HepG2 (cell line): ENCODE data around the gene FGF1. TPM values are rescaled to one million over a fixed set of nuclear protein-coding genes. Genes with fewer than 3 reads are reported as not detected.
A peak's percentile ranks its signal among the peaks of the same experiment; 100 is the strongest.

ENCODE experiments used
- ATAC-seq: fragments of 200-7000 bp; cut with Tn5 transposase; 3 replicates; pipeline ENCODE4 v1.9.1; 2020; ENCODE audit warnings: mild to moderate bottlenecking, moderate library complexity
- BruUV-seq: library from RNA; stranded (reverse); fragments of 400-500 nt; replicated peaks from 2 replicates; lab custom pipeline; 2021; lab: Mats Ljungman, UMichigan
- CTCF ChIA-PET: fragments of 300-600 bp; formaldehyde crosslinking; extraction: SDS; loops from one replicate; lab custom pipeline; 2021; ENCODE audit warnings: low total read pairs, inconsistent platforms, low intra/inter-chr PET ratio; lab: Yijun Ruan, JAX
- POLR2A ChIA-PET: fragments of 350-600 bp; sonication (Branson Sonifier 250); formaldehyde crosslinking; loops from one replicate; lab custom pipeline; 2020; ENCODE audit warnings: antibody characterized with exemption, inconsistent platforms; lab: Yijun Ruan, JAX
- DNase-seq: peaks from one replicate; pipeline ENCODE4 v3.0.0-alpha.2; 2015; ENCODE audit warnings: low spot score
- FAIRE-seq: peaks from 3 replicates; lab custom pipeline; 2011; peaks lifted over from hg19 to GRCh38; lab: Jason Lieb, UNC
- H2AFZ ChIP-seq: one replicate; pipeline ENCODE4 v1.6.1; 2011; ENCODE audit warnings: low read length, inconsistent platforms
- H3K27ac ChIP-seq: fragments of 300-600 bp; 3 replicates; pipeline ENCODE4 v1.8.0; 2011; ENCODE audit warnings: mixed run types, mild to moderate bottlenecking, mixed read lengths, low read length, inconsistent platforms; ENCODE audit not compliant: insufficient read depth; ENCODE audit errors: extremely low read length
- H3K27me3 ChIP-seq, 2 experiments: fragments of 200-600 bp in 1 of 2; 2 replicates in 1 of 2; 3 replicates in 1 of 2; pipeline versions ENCODE4 v1.6.0 to v1.8.0; 2011; ENCODE audit warnings: low read length in 2 of 2, mild to moderate bottlenecking in 2 of 2, moderate library complexity in 2 of 2, inconsistent platforms in 1 of 2; ENCODE audit not compliant: insufficient read depth in 2 of 2, control insufficient read depth in 1 of 2
- H3K36me3 ChIP-seq, 2 experiments: fragments of 200-600 bp in 1 of 2; replicated peaks in 1 of 2; 2 replicates in 1 of 2; 3 replicates in 1 of 2; pipeline versions ENCODE4 v1.5.1 to v1.8.0; 2011; ENCODE audit warnings: low read length in 2 of 2, inconsistent platforms in 1 of 2; ENCODE audit not compliant: insufficient read depth in 2 of 2, control insufficient read depth in 1 of 2
- H3K4me1 ChIP-seq: 2 replicates; pipeline ENCODE4 v1.5.1; 2012; ENCODE audit warnings: low read length, inconsistent platforms; ENCODE audit not compliant: insufficient read depth
- H3K4me2 ChIP-seq: 2 replicates; pipeline ENCODE4 v1.6.0; 2011; ENCODE audit warnings: low read depth, low read length, inconsistent platforms
- H3K4me3 ChIP-seq, 3 experiments: fragments of 200-600 bp in 1 of 3; sonication (generic), shearing (Covaris generic) in 1 of 3; replicated peaks in 1 of 3; 2 replicates each; pipeline ENCODE4 v1.5.1; 2011 to 2016; ENCODE audit warnings: low read length in 3 of 3, inconsistent platforms in 2 of 3, low read depth in 2 of 3, mild to moderate bottlenecking in 2 of 3, control low read depth in 1 of 3, mixed read lengths in 1 of 3; ENCODE audit not compliant: insufficient read depth in 1 of 3
- H3K79me2 ChIP-seq: one replicate; pipeline ENCODE4 v1.6.1; 2011; ENCODE audit warnings: low read length, inconsistent platforms; ENCODE audit not compliant: insufficient read depth
- H3K9ac ChIP-seq: 2 replicates; pipeline ENCODE4 v1.6.0; 2011; ENCODE audit warnings: mild to moderate bottlenecking, low read depth, low read length, inconsistent platforms; ENCODE audit not compliant: insufficient read depth
- H3K9me3 ChIP-seq: 2 replicates; pipeline ENCODE4 v1.5.1; 2012; ENCODE audit warnings: mild to moderate bottlenecking, low read length
- H4K20me1 ChIP-seq: 2 replicates; pipeline ENCODE4 v1.6.0; 2011; ENCODE audit warnings: inconsistent platforms, mild to moderate bottlenecking, low read length, moderate library complexity; ENCODE audit not compliant: insufficient read depth
- EED ChIP-seq: sonication (generic); formaldehyde crosslinking; IDR thresholded peaks from 2 replicates; pipeline ENCODE4 v1.5.0; 2020; ENCODE audit warnings: mild to moderate bottlenecking, missing genetic modification reagents
- KLF6 ChIP-seq: IDR thresholded peaks from 2 replicates; pipeline ENCODE4 v1.8.0; 2016; ENCODE audit warnings: missing biosample characterization, missing genetic modification reagents
- SIX1 ChIP-seq: sonication (generic); formaldehyde crosslinking; IDR thresholded peaks from 2 replicates; pipeline ENCODE4 v1.4.0; 2020; ENCODE audit warnings: missing genetic modification reagents, borderline replicate concordance
- SYNCRIP ChIP-seq: fragments of 200-400 bp; formaldehyde crosslinking; IDR thresholded peaks from 2 replicates; pipeline ENCODE4 v1.6.1; 2018; ENCODE audit warnings: mild to moderate bottlenecking, low read depth, low read length; ENCODE audit not compliant: insufficient read depth
- TBX2 ChIP-seq: sonication (generic); formaldehyde crosslinking; IDR thresholded peaks from 2 replicates; pipeline ENCODE4 v1.5.0; 2020; ENCODE audit warnings: missing genetic modification reagents, mild to moderate bottlenecking, borderline replicate concordance
- TRIM24 ChIP-seq: sonication (generic); formaldehyde crosslinking; IDR thresholded peaks from 2 replicates; pipeline ENCODE4 v1.8.0; 2022; ENCODE audit warnings: mild to moderate bottlenecking, missing genetic modification reagents
- ZFP62 ChIP-seq: sonication (generic); formaldehyde crosslinking; IDR thresholded peaks from 2 replicates; pipeline ENCODE4 v1.4.0; 2020; ENCODE audit warnings: missing genetic modification reagents
- ZGPAT ChIP-seq: IDR thresholded peaks from 2 replicates; pipeline ENCODE4 v1.6.1; 2016; ENCODE audit warnings: mild to moderate bottlenecking
- ZNF766 ChIP-seq: sonication (generic); formaldehyde crosslinking; IDR thresholded peaks from 2 replicates; pipeline ENCODE4 v1.5.0; 2020; ENCODE audit warnings: missing genetic modification reagents, borderline replicate concordance
- WGBS: methylation state at CpG from one replicate; pipeline ENCODE4 v1.1.6; 2017; ENCODE audit warnings: low lambda C conversion rate; 5-methylcytosine and 5-hydroxymethylcytosine counted together
- in situ Hi-C: cut with HindIII; loops from 2 replicates; pipeline ENCODE4 v1.10.0; 2017; ENCODE audit warnings: low pct_unique_long_range_greater_than_20kb; ENCODE audit not compliant: extremely low pct_ligation_motif_present
- intact Hi-C: fragments of 100-400 bp; cut with micrococcal nuclease; formaldehyde crosslinking; loops from one replicate; pipeline ENCODE4 v1.10.0; 2022; ENCODE audit not compliant: unreplicated experiment
- polyA plus RNA-seq, 8 experiments: library from polyadenylated mRNA; depleted of rRNA in 3 of 8; stranded (reverse) in 7 of 8; unstranded in 1 of 8; fragments of >200 nt; fragmentation: Illumina TruSeq in 4 of 8; extraction: Trizol in 4 of 8; gene quantifications; 2 replicates each; pipeline versions ENCODE4 v1.2.1 to v1.2.3, GENCODE V29; 2011 to 2016; ENCODE audit warnings: low read depth in 4 of 8, missing spikeins in 1 of 8, mixed read lengths in 1 of 8; ENCODE audit not compliant: insufficient read depth in 1 of 8
- total RNA-seq, 5 experiments: library from RNA; depleted of rRNA; stranded (reverse); fragments of >200 nt; fragmentation: Illumina TruSeq; extraction: Trizol; gene quantifications; 2 replicates each; pipeline ENCODE4 v1.2.3, GENCODE V29; 2016; ENCODE audit warnings: low read depth in 1 of 5
- TF ChIP-seq, protein P1 (sequence below): sonication (generic); formaldehyde crosslinking; IDR thresholded peaks from 2 replicates; pipeline ENCODE4 v1.4.0; 2020; ENCODE audit warnings: missing genetic modification reagents, borderline replicate concordance
- TF ChIP-seq, protein P2 (sequence below): sonication (generic); formaldehyde crosslinking; IDR thresholded peaks from 2 replicates; pipeline ENCODE4 v1.4.0; 2020; ENCODE audit warnings: missing genetic modification reagents

Gene FGF1
- total and polyA plus RNA-seq, 2 of the 13 experiments (the other 11 are each of a cell fraction or from before 2014, with no cell fraction given), result not detected

GRCh38 chr5:142610176-142611001, 75.5 kb downstream of the FGF1 start:
- ChIA-PET CTCF (interaction anchor here (1.0 to 2.7 kb wide), 3 partner anchors 45 to 103 kb away, joined by 3 to 20 read pairs (median 4); no protein-coding TSS in a partner anchor), POLR2A (no interaction called here)
- H3K9ac ChIP-seq, result no peak overlapping the region
- no peak overlapping the region for H3K4me2 ChIP-seq
- TF ChIP-seq, protein P1, sequence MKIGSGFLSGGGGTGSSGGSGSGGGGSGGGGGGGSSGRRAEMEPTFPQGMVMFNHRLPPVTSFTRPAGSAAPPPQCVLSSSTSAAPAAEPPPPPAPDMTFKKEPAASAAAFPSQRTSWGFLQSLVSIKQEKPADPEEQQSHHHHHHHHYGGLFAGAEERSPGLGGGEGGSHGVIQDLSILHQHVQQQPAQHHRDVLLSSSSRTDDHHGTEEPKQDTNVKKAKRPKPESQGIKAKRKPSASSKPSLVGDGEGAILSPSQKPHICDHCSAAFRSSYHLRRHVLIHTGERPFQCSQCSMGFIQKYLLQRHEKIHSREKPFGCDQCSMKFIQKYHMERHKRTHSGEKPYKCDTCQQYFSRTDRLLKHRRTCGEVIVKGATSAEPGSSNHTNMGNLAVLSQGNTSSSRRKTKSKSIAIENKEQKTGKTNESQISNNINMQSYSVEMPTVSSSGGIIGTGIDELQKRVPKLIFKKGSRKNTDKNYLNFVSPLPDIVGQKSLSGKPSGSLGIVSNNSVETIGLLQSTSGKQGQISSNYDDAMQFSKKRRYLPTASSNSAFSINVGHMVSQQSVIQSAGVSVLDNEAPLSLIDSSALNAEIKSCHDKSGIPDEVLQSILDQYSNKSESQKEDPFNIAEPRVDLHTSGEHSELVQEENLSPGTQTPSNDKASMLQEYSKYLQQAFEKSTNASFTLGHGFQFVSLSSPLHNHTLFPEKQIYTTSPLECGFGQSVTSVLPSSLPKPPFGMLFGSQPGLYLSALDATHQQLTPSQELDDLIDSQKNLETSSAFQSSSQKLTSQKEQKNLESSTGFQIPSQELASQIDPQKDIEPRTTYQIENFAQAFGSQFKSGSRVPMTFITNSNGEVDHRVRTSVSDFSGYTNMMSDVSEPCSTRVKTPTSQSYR (CRISPR knock-in tag), result no peak
- no peak for TF ChIP-seq TRIM24 (CRISPR knock-in tag)
- no peak for TF ChIP-seq SYNCRIP
- TF ChIP-seq ZNF766, result no peak
- TF ChIP-seq TBX2, result no peak
- TF ChIP-seq, protein P2, sequence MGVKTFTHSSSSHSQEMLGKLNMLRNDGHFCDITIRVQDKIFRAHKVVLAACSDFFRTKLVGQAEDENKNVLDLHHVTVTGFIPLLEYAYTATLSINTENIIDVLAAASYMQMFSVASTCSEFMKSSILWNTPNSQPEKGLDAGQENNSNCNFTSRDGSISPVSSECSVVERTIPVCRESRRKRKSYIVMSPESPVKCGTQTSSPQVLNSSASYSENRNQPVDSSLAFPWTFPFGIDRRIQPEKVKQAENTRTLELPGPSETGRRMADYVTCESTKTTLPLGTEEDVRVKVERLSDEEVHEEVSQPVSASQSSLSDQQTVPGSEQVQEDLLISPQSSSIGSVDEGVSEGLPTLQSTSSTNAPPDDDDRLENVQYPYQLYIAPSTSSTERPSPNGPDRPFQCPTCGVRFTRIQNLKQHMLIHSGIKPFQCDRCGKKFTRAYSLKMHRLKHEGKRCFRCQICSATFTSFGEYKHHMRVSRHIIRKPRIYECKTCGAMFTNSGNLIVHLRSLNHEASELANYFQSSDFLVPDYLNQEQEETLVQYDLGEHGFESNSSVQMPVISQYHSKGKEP (CRISPR knock-in tag), result no peak
- TF ChIP-seq KLF6, result no peak
- no peak for TF ChIP-seq SIX1
- no peak for TF ChIP-seq ZFP62 (CRISPR knock-in tag)
- no peak for TF ChIP-seq ZGPAT
- TF ChIP-seq EED (CRISPR knock-in tag), result no peak
- H4K20me1 ChIP-seq, result peaks cover 3% of the 10 kb centered on the region; the same call in 1 of the 2 replicates
- ATAC-seq (peak; percentile 53), DNase-seq (no peak), FAIRE-seq (no peak)
- in situ Hi-C loops, result no loop called here
- H2AFZ ChIP-seq, result no peak overlapping the region
- intact Hi-C loops, result loop anchor here (1.0 to 2.0 kb wide), 2 partner anchors 44 to 89 kb away; no protein-coding TSS in a partner anchor
- no peaks in the 10 kb centered on the region for H3K36me3 ChIP-seq
- peaks cover 0 to 19% of the 10 kb centered on the region in 2 experiments; a peak in 2 of 5 replicates for H3K27me3 ChIP-seq
- BruUV-seq, result no TSS peak
- H3K27ac ChIP-seq, result no peak overlapping the region
- H3K4me3 ChIP-seq, result no peak overlapping the region
- no peaks in the 10 kb centered on the region for H3K9me3 ChIP-seq
- no peaks in the 10 kb centered on the region for H3K4me1 ChIP-seq
- H3K79me2 ChIP-seq, result no peaks in the 10 kb centered on the region
- 46% methylated on average over 4 of the region's 6 CpGs for WGBS
